ENCODE data around the gene PYGO2. TPM values are rescaled to one million over a fixed set of nuclear protein-coding genes. Genes with fewer than 3 reads are reported as not detected.

Gene PYGO2
- polyA plus RNA-seq, 4 donors = 22.1 to 34.7 (median 24.8) TPM

- Histone ChIP-seq H3K9me3 (ENCODE audit: control insufficient read depth in 2 of 2, insufficient read depth in 1 of 2, low read depth in 1 of 2, low read length in 1 of 2) (no peaks in the 10 kb centered on the region), H3K36me3 (ENCODE audit: control insufficient read depth in 3 of 3, insufficient read depth in 2 of 3, low read depth in 1 of 3, low read length in 3 of 3) (peaks cover 3 to 29% (median 8%) of the 10 kb centered on the region in 3 donors), H3K27ac (ENCODE audit: low read depth in 1 of 3, low read length in 2 of 3) (peak overlapping the region in 1 of 3 donors; percentile 83), H3K4me3 (ENCODE audit: low read depth in 1 of 3, low read length in 3 of 3) (no peak overlapping the region), H3K27me3 (ENCODE audit: control insufficient read depth in 3 of 3, insufficient read depth in 3 of 3, low read length in 3 of 3) (no peaks in the 10 kb centered on the region), H3K4me1 (ENCODE audit: control insufficient read depth in 3 of 3, insufficient read depth in 2 of 3, low read depth in 1 of 3, low read length in 2 of 3) (peaks cover 4 to 39% (median 12%) of the 10 kb centered on the region in 3 donors)
- WGBS, 3 donors = 43 to 63% (median 45%) methylated on average over 9 of the region's 9 CpGs
- no peak for FAIRE-seq
- DNase-seq = no peak
These were observed 4.4 kb downstream of the PYGO2 start for GRCh38 chr1:154957091-154957657.

DNA sequence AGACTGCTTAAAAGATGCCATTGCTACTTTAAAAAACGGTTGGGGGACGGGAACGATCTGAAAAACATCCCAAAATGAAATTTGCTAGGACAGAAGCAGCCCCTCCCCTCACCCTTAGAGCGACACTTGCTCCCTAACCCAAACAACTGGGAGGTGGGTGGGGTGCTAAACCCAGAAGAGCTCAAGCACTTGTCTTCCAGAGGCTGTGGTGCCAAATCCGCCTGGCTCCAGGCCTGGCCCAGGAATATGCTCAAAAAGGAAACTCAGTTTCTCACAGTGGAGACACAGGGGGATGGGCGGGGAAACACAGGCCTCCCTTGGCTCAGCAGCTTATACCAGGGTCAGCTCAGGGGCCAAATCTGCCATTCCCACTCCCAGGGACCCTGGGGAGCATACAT lies 5.0 kb downstream of the PYGO2 start:
- WGBS, 3 donors = 17 to 33% (median 21%) methylated on average over 6 of the region's 6 CpGs
- Histone ChIP-seq H3K27me3 (ENCODE audit: control insufficient read depth in 3 of 3, insufficient read depth in 3 of 3, low read length in 3 of 3) (no peaks in the 10 kb centered on the region), H3K4me3 (ENCODE audit: low read depth in 1 of 3, low read length in 3 of 3) (peak overlapping the region in 2 of 3 donors; percentile 40 to 66), H3K4me1 (ENCODE audit: control insufficient read depth in 3 of 3, insufficient read depth in 2 of 3, low read depth in 1 of 3, low read length in 2 of 3) (peaks cover 4 to 39% (median 13%) of the 10 kb centered on the region in 3 donors), H3K27ac (ENCODE audit: low read depth in 1 of 3, low read length in 2 of 3) (peak overlapping the region; percentile 37 to 83 (median 49)), H3K9me3 (ENCODE audit: control insufficient read depth in 2 of 2, insufficient read depth in 1 of 2, low read depth in 1 of 2, low read length in 1 of 2) (no peaks in the 10 kb centered on the region), H3K36me3 (ENCODE audit: control insufficient read depth in 3 of 3, insufficient read depth in 2 of 3, low read depth in 1 of 3, low read length in 3 of 3) (peaks cover 3 to 36% (median 8%) of the 10 kb centered on the region in 3 donors)
- no peak for FAIRE-seq
- DNase-seq = no peak

GRCh38 chr1:154955718-154956543 lies 5.7 kb downstream of the PYGO2 start, which contains the start of gene PBXIP1:
Gene PBXIP1 (minus strand): TSS chr1:154956099. CDS start chr1:154953721, 2,378 bp downstream.
- no peak for FAIRE-seq
- peak; percentile 96 to 97 for DNase-seq
- peak within 1 kb of the TSS; percentile 49 to 83 (median 66) for H3K27ac ChIP-seq (ENCODE audit: low read depth in 1 of 3, low read length in 2 of 3)
- H3K9me3 ChIP-seq (ENCODE audit: control insufficient read depth in 2 of 2, insufficient read depth in 1 of 2, low read depth in 1 of 2, low read length in 1 of 2) = no peaks in the 10 kb centered on the region
- WGBS, 3 donors = 0% methylated on average over 18 of the region's 18 CpGs
- H3K4me3 ChIP-seq (ENCODE audit: low read depth in 1 of 3, low read length in 3 of 3) = peak within 1 kb of the TSS; percentile 40 to 66 (median 43)
- H3K36me3 ChIP-seq (ENCODE audit: control insufficient read depth in 3 of 3, insufficient read depth in 2 of 3, low read depth in 1 of 3, low read length in 3 of 3) = peaks cover 3 to 42% (median 10%) of the 10 kb centered on the region in 3 donors
- peaks cover 4 to 39% (median 14%) of the 10 kb centered on the region in 3 donors for H3K4me1 ChIP-seq (ENCODE audit: control insufficient read depth in 3 of 3, insufficient read depth in 2 of 3, low read depth in 1 of 3, low read length in 2 of 3)
- no peaks in the 10 kb centered on the region for H3K27me3 ChIP-seq (ENCODE audit: control insufficient read depth in 3 of 3, insufficient read depth in 3 of 3, low read length in 3 of 3)

GRCh38 chr1:154955039-154955717 lies 6.4 kb downstream of the PYGO2 start:
- Histone ChIP-seq H3K4me1 (ENCODE audit: control insufficient read depth in 3 of 3, insufficient read depth in 2 of 3, low read depth in 1 of 3, low read length in 2 of 3) (peaks cover 4 to 31% (median 10%) of the 10 kb centered on the region in 3 donors), H3K36me3 (ENCODE audit: control insufficient read depth in 3 of 3, insufficient read depth in 2 of 3, low read depth in 1 of 3, low read length in 3 of 3) (peaks cover 3 to 49% (median 13%) of the 10 kb centered on the region in 3 donors), H3K27ac (ENCODE audit: low read depth in 1 of 3, low read length in 2 of 3) (peak overlapping the region; percentile 49 to 83 (median 66)), H3K4me3 (ENCODE audit: low read depth in 1 of 3, low read length in 3 of 3) (peak overlapping the region; percentile 40 to 66 (median 43)), H3K27me3 (ENCODE audit: control insufficient read depth in 3 of 3, insufficient read depth in 3 of 3, low read length in 3 of 3) (no peaks in the 10 kb centered on the region), H3K9me3 (ENCODE audit: control insufficient read depth in 2 of 2, insufficient read depth in 1 of 2, low read depth in 1 of 2, low read length in 1 of 2) (no peaks in the 10 kb centered on the region)
- DNase-seq (peak; percentile 82 to 88), FAIRE-seq (no peak)
- WGBS, 3 donors = 1 to 11% (median 6%) methylated on average over 4 of the region's 4 CpGs

GRCh38 chr1:154954541-154954940 lies 7.0 kb downstream of the PYGO2 start:
- WGBS, 3 donors = 75 to 84% (median 82%) methylated on average over 3 of the region's 3 CpGs
- H3K9me3 ChIP-seq (ENCODE audit: control insufficient read depth in 2 of 2, insufficient read depth in 1 of 2, low read depth in 1 of 2, low read length in 1 of 2) = no peaks in the 10 kb centered on the region
- H3K27ac ChIP-seq (ENCODE audit: low read depth in 1 of 3, low read length in 2 of 3) = peak overlapping the region in 2 of 3 donors; percentile 39 to 49
- peak overlapping the region in 2 of 3 donors; percentile 5 to 32 for H3K4me3 ChIP-seq (ENCODE audit: low read depth in 1 of 3, low read length in 3 of 3)
- no peaks in the 10 kb centered on the region for H3K27me3 ChIP-seq (ENCODE audit: control insufficient read depth in 3 of 3, insufficient read depth in 3 of 3, low read length in 3 of 3)
- peaks cover 3 to 49% (median 12%) of the 10 kb centered on the region in 3 donors for H3K36me3 ChIP-seq (ENCODE audit: control insufficient read depth in 3 of 3, insufficient read depth in 2 of 3, low read depth in 1 of 3, low read length in 3 of 3)
- DNase-seq (no peak), FAIRE-seq (no peak)
- peaks cover 4 to 30% (median 10%) of the 10 kb centered on the region in 3 donors for H3K4me1 ChIP-seq (ENCODE audit: control insufficient read depth in 3 of 3, insufficient read depth in 2 of 3, low read depth in 1 of 3, low read length in 2 of 3)

GRCh38 chr1:154953611-154954038 lies 8.0 kb downstream of the PYGO2 start:
- DNase-seq (no peak), FAIRE-seq (no peak)
- Histone ChIP-seq H3K4me3 (ENCODE audit: low read depth in 1 of 3, low read length in 3 of 3) (no peak overlapping the region), H3K9me3 (ENCODE audit: control insufficient read depth in 2 of 2, insufficient read depth in 1 of 2, low read depth in 1 of 2, low read length in 1 of 2) (no peaks in the 10 kb centered on the region), H3K27ac (ENCODE audit: low read depth in 1 of 3, low read length in 2 of 3) (no peak overlapping the region), H3K4me1 (ENCODE audit: control insufficient read depth in 3 of 3, insufficient read depth in 2 of 3, low read depth in 1 of 3, low read length in 2 of 3) (peaks cover 4 to 30% (median 10%) of the 10 kb centered on the region in 3 donors), H3K27me3 (ENCODE audit: control insufficient read depth in 3 of 3, insufficient read depth in 3 of 3, low read length in 3 of 3) (no peaks in the 10 kb centered on the region), H3K36me3 (ENCODE audit: control insufficient read depth in 3 of 3, insufficient read depth in 2 of 3, low read depth in 1 of 3, low read length in 3 of 3) (peaks cover 0 to 42% (median 5%) of the 10 kb centered on the region in 3 donors)
- 67 to 75% (median 68%) methylated on average over 2 of the region's 2 CpGs for WGBS, 3 donors

DNA sequence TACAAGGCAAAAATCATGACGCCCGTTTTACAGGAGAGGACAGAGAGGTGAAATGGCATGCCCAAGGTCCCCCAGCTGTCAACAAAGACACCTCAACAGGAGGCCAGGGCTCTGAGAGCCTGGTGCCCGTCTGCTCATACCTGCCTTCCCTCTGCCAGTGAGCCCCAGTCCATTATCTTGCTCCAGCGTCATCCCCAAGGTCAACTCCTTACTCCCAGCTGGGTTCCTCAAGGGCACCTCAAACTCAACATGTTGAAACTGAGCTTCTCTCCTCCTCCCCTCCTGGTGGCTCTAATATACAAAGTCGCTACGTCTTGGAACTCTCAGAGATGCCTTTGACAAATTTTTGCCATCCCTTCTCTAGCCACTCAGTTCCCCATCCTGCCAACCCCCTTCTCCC lies 8.9 kb downstream of the PYGO2 start:
- WGBS, 3 donors = 72 to 77% (median 75%) methylated on average over 6 of the region's 6 CpGs
- H3K4me1 ChIP-seq (ENCODE audit: control insufficient read depth in 3 of 3, insufficient read depth in 2 of 3, low read depth in 1 of 3, low read length in 2 of 3) = peaks cover 4 to 30% (median 10%) of the 10 kb centered on the region in 3 donors
- no peak for FAIRE-seq

More for the DNA sequence above, 8.9 kb downstream of the PYGO2 start:
- peaks cover 0 to 45% (median 8%) of the 10 kb centered on the region in 3 donors for H3K36me3 ChIP-seq (ENCODE audit: control insufficient read depth in 3 of 3, insufficient read depth in 2 of 3, low read depth in 1 of 3, low read length in 3 of 3)
- no peaks in the 10 kb centered on the region for H3K9me3 ChIP-seq (ENCODE audit: control insufficient read depth in 2 of 2, insufficient read depth in 1 of 2, low read depth in 1 of 2, low read length in 1 of 2)
- peak overlapping the region in 1 of 3 donors; percentile 59 for H3K27ac ChIP-seq (ENCODE audit: low read depth in 1 of 3, low read length in 2 of 3)
- H3K4me3 ChIP-seq (ENCODE audit: low read depth in 1 of 3, low read length in 3 of 3) = no peak overlapping the region
- no peaks in the 10 kb centered on the region for H3K27me3 ChIP-seq (ENCODE audit: control insufficient read depth in 3 of 3, insufficient read depth in 3 of 3, low read length in 3 of 3)
- DNase-seq = no peak
